Measurements from ENCODE around the gene NEDD4L.
"Not testable (repeated sequence)": the region's sequence is repeated elsewhere in the genome, so short reads cannot be mapped to it uniquely, and the experiment has no call there.

NEDD4L gene

DNA sequence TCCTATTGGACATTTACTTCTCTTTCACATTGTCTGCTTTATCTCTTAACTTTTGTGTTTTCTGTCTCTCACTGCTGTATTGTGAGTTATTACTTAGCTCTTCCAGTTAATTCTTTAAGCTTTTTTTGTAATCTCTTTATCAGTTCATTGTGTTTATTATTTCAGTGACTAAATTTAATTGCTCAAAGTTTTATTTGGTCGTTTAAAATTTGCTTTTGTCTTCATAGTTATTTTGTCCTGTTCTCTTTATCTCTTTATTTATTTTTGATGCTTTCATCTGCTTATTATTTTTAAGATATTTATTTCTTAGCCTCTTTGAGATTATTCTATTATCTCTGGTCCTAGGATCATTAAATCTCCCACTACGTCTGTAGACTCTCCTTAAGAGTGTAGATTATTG lies 316.3 kb downstream of the NEDD4L start:
- no peak for FAIRE-seq

GRCh38 chr18:58361212-58361611 lies 317.2 kb downstream of the NEDD4L start:
- no peak for FAIRE-seq

- no peak for FAIRE-seq
Observed at GRCh38 chr18:58362027-58362575, 318.1 kb downstream of the NEDD4L start.

- no peak for FAIRE-seq
Observed at GRCh38 chr18:58362829-58363271, 318.8 kb downstream of the NEDD4L start.

- no peak for FAIRE-seq
Observed at GRCh38 chr18:58363767-58364540, 319.9 kb downstream of the NEDD4L start.

DNA sequence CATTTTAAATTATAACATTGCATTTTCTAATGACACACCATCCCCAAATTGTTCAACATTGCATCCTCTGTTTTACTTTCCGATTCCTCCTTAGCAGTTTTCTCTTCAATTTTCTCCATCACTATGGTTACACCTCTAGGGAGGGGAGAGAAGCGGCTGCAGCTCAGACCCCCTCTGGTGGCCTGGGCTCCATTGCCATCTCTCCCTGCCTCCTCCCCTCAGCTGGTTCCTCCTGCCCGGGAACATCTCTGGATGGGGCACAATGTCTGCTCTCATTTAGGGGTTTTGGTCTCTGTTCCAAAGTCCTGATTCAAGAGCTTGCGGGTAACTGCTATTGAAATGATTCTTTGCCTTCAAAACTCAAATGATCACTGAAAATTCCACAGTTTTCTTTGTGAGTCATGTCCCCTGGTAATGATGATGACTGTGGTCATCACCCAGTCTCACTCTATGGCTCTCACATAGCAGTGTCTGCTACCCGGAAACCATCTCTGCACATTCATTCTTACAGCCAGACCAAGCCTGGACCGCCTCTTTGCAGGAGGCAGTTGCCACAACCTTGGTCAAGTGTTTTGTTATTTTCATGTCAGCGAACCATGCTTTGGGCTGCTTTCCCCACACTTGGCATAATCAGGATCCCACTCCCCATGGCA lies 321.0 kb downstream of the NEDD4L start:
- FAIRE-seq, result no peak

DNA sequence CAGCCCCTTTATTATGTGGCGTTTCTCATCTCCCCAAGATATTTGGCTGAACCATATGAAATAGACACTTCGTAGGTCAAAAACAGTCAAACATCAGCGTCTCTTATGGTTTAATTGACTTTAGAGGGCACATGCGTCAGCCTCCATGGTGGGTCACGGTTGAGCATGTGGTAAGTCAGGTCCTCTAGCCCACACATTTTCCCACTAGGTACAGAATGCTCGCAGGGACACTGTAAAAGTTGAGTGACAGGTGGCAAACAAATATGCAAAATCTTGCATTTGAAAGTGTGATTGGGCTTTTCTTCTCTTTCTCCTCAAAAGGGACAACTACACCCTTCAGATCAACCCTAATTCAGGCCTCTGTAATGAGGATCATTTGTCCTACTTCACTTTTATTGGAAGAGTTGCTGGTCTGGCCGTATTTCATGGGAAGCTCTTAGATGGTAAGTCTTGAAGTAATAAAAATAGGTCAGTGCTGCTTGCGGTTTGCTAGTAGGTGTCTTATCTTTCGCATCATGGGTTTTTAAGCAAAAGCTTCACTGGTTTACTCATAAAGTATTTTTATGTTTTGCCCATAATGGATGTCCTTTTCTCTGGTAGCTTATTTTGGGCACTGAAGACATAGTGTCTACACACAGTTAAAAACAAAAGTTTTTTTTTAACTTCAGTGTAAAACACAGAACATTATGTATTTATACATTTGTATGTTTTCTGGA lies 323.6 kb downstream of the NEDD4L start:
- no peak for FAIRE-seq

DNA sequence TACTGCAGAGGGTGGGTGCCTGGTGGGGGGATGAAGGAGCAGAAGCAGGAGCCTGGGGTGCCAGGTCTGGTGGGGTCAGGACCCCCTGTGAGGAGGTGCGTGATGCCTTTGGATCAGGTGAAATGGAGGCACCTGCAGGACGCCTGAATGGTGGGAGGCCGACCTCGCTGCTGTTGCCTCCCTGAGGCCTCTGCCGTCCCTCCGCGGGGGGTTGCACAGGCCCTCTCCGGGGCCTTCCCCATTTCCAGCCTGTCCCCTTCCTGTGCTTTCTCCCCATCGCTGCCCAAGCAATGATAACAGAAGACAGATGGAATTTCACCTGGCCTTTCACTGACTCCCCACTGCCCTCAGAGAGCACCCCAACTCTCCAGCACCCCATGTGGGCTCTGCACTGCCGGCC lies 325.6 kb downstream of the NEDD4L start:
- FAIRE-seq, result no peak

DNA sequence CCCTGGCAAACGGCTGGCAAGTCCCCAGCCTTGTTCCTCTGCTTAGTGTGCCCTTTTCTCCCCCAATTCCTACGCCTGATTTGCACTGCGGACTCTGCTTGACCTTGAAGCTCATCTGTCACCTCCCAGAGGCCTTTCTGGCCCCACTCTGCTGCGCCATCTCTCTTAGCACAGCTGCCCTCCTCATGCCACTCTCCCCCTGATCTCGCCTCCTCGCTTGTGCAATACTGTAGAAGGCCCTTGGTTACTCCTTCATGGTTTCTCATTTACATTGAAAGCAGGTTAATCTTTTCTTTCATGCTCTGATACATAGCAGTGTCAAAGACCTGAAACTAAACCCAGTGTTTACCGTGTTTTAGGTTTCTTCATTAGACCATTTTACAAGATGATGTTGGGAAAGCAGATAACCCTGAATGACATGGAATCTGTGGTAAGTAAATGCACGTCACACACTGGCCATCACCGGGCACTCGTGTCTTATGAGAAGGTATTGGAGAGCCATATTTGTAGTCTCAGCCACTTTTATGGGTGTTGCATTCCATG lies 326.1 kb downstream of the NEDD4L start:
- no peak for FAIRE-seq

DNA sequence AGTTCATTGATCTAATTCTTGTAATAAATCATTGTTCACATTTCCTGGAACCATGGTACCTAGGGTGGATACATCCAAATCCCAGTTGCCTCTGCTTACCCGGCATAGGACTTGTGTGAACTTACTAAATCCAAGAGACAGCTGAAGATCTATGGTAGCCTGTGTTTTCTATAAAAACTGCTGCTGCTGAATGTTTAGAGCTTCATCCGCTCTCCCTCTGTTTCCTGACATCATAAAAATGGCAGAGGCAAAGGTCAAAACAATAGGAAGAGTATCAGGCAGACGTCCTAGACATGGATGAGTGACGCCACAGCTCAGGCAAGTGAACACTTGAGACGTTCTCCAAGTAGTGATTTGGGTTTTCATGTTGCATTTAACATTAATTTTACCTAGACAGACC lies 326.6 kb downstream of the NEDD4L start:
- FAIRE-seq, result no peak

- FAIRE-seq, result no peak
Observed at GRCh38 chr18:58373481-58373880, 329.5 kb downstream of the NEDD4L start.

- no peak for FAIRE-seq
Observed at GRCh38 chr18:58375051-58375450, 331.0 kb downstream of the NEDD4L start.

- FAIRE-seq, result no peak
Observed at GRCh38 chr18:58378411-58379379, 334.7 kb downstream of the NEDD4L start.

GRCh38 chr18:58379443-58379842 lies 335.4 kb downstream of the NEDD4L start:
- FAIRE-seq, result no peak

DNA sequence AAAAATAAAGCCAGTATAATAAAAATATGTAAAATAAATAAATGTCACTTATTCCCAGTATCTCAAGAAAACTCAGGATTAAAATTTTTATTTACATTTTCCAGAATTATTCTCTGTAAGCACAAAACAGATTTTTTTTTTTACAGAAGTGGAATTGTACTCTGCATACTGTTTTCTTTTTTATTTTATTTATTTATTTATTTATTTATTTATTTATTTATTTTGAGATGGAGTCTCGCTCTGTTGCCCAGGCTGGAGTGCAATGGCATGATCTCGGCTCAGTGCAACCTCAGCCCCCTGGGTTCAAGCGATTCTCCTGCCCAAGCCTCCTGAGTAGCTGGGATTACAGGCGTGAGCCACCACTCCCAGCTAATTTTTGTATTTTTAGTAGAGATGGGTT lies 336.1 kb downstream of the NEDD4L start:
- not testable (repeated sequence) for FAIRE-seq

DNA sequence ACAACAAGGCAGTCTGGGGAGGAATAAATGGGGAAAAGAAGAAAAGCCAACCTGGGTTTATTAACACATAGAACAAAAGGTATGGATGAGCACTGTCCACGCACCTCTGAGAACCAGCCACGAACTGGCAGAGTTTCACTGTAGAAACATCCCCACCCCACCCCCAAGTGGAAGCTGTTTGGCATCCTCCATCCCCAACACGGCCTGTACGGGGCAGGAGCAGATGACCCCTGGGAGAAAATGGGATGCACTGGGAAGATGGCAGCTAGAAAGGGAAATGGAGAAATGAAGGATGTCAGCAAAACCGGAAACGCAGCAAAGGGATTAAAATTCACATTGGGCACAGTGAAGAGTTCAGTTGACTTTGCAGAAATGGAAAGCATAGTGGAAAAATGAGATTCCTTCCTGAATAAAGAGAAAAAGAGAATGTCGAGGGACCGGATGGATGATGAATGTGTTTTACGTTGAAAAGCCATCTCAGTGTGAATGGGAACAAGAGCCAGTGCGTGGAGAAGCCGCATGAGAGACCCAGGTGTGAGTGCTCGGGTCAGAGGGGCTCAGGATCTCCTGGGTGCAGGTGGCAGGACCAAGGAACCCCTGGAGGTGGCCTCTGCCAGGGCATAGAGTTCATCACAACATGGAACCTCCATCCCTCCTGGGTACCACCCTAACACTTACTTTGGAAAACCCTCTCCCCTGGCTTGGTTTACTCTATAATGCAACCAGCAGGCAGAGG lies 337.8 kb downstream of the NEDD4L start:
- FAIRE-seq, result no peak

- FAIRE-seq, result no peak
Observed at GRCh38 chr18:58382446-58382845, 338.4 kb downstream of the NEDD4L start.

DNA sequence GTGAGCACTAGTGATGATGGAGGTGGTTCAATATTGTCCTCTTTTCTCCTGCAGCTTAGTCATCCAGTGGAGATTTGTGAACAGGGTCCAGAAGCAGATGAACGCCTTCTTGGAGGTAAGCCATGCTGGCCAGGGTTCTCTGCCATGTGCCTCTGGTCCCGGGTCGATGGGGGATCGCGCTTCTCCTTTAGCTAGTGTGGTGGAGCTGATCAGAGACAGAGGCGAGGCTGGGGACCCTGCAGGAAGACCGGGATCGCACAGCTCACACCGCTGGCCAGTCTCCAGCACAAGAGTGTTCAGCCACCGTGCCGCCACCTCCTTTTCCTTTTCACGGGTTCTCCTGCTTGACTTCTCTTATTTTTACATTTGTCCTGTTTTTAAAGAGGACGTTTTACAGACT lies 341.4 kb downstream of the NEDD4L start:
- FAIRE-seq, result no peak

DNA sequence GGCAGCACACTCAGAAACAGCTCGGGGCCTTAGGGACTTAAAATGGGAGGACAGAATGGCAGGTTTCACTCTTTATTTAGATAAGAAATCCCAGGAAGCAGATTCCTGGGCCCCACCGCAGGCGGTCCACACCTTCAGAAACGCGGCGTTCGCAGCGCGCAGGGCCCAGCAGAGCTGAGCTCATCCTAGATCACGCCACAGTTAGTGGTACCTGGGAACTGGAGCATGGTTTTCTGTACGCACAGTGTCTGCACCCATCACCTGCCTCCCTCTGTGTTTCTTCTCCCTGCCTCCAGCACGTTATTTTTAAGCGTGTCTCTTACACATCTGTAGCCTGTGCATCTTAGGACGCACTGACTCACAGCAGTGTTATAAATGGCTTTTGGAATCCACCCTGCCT lies 342.8 kb downstream of the NEDD4L start:
- FAIRE-seq, result no peak

DNA sequence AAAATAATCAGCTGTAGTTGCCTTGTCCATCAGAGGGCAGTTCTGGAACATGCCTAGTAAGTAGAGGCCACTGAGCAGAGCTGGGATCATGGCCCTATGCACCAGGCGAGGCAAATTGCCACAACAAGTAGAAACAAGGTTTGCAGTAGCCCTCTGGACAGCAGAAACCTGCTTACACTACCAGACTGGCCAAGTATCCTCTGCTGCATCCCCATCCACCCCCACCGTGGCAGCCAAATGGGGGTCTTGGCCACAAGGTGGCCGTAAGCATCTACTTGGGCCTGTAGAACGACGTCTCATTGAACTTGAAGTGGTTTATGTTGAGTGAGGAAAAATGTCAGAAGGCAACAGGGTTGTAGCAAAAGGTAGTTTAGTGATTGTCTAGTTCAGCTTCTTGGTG lies 343.7 kb downstream of the NEDD4L start:
- FAIRE-seq, result no peak

- no peak for FAIRE-seq
Observed at GRCh38 chr18:58388736-58389135, 344.7 kb downstream of the NEDD4L start.

Measured in A204.1 (cell line).